ENCODE results near the gene MPV17L.

GRCh38 chr16:15425861-15426260 is 30.3 kb downstream of the MPV17L start:
- TF ChIP-seq EZH2 (IDR thresholded peaks at IDR 0.05; ENCODE audit: borderline replicate concordance, low read depth, low read length, poor library complexity, severe bottlenecking): no peak
- TF ChIP-seq, protein P1, sequence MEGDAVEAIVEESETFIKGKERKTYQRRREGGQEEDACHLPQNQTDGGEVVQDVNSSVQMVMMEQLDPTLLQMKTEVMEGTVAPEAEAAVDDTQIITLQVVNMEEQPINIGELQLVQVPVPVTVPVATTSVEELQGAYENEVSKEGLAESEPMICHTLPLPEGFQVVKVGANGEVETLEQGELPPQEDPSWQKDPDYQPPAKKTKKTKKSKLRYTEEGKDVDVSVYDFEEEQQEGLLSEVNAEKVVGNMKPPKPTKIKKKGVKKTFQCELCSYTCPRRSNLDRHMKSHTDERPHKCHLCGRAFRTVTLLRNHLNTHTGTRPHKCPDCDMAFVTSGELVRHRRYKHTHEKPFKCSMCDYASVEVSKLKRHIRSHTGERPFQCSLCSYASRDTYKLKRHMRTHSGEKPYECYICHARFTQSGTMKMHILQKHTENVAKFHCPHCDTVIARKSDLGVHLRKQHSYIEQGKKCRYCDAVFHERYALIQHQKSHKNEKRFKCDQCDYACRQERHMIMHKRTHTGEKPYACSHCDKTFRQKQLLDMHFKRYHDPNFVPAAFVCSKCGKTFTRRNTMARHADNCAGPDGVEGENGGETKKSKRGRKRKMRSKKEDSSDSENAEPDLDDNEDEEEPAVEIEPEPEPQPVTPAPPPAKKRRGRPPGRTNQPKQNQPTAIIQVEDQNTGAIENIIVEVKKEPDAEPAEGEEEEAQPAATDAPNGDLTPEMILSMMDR (conservative IDR thresholded peaks at IDR 0.05; ENCODE audit: low read depth, low read length): no peak

Data from A673 (cell line).